Body of pancreas (tissue), 4 donors: ENCODE results near the gene MAP3K5.

ENCODE experiments used
- CTCF ChIP-seq, 7 experiments: fragments of 450-650 bp in 4 of 7; fragments of 200-600 bp in 3 of 7; sonication (generic) in 3 of 7; IDR thresholded peaks; one replicate each; pipeline ENCODE4 v1.5.1; 2016 to 2019; ENCODE audit warnings: antibody characterized with exemption in 7 of 7
- POLR2A ChIP-seq, 3 donors: fragments of 450-650 bp; IDR thresholded peaks; one replicate each; pipeline ENCODE4 v1.6.1; 2016; ENCODE audit warnings: antibody characterized with exemption in 3 of 3, mild to moderate bottlenecking in 2 of 3

DNA sequence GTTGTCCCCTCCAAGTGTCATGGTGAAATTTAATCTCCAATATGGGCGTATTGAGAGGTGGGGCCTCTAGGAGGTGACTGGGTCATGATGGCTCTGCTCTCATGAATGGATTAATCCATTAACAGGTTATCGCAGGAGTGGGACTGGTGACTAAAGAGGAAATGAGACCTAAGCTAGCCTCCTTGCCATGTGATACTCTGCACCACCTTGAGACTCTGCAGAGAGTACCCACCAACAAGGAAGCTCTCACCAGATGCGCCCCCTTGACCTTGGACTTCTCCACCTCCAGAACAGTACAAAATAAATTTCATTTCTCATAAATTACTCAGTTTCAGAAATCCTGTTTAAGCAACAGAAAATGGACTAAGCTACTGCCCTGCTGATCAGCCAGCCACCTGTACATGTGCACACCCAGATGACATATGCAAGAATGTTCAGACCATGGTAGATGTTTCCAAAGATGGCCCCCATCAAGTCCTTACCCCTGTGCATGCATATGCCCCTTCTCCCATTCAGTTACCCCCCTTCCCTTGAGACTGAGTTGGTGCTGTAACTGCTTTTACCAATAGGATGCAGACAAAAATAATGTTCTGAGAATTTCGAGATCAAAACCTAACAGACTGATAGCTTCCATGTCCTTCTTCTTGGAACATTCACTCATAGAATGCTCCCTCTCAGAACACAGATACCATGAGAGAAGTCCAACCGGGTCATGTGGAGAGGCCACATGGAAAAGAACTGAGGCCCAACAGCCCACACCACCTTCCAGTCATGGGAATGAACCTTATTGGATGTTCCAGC is 28.4 kb downstream of the MAP3K5 start:
- TF ChIP-seq CTCF (IDR thresholded peaks at IDR 0.05) (no peak), POLR2A (IDR thresholded peaks at IDR 0.05) (no peak)
